GM18507 (cell line): ENCODE measurements around the gene RANBP17.
"Not testable (repeated sequence)": the region's sequence is repeated elsewhere in the genome, so short reads cannot be mapped to it uniquely, and the experiment has no call there.

Experiments used
- DNase-seq: peaks from one replicate; pipeline ENCODE4 v3.0.0; 2011; ENCODE audit warnings: low read depth; ENCODE audit not compliant: insufficient read length; ENCODE audit errors: extremely low spot score
- FAIRE-seq: peaks from 2 replicates; lab custom pipeline; 2011; peaks lifted over from hg19 to GRCh38; lab: Jason Lieb, UNC

Gene RANBP17

GRCh38 chr5:170935534-170936218 is 73.9 kb downstream of the RANBP17 start:
- not testable (repeated sequence) for DNase-seq, FAIRE-seq

- DNase-seq: no peak
- no peak for FAIRE-seq
These were observed 75.3 kb downstream of the RANBP17 start for GRCh38 chr5:170937072-170937471.

- DNase-seq (no peak), FAIRE-seq (no peak)
These were observed 76.1 kb downstream of the RANBP17 start for GRCh38 chr5:170937914-170938313.

- DNase-seq: no peak
- no peak for FAIRE-seq
These were observed 77.4 kb downstream of the RANBP17 start for GRCh38 chr5:170939178-170939577.

GRCh38 chr5:170941788-170942187 is 80.0 kb downstream of the RANBP17 start:
- FAIRE-seq (no peak), DNase-seq (no peak)

GRCh38 chr5:170945275-170945674 is 83.5 kb downstream of the RANBP17 start:
- DNase-seq (no peak), FAIRE-seq (no peak)

GRCh38 chr5:170960567-170960966 is 98.7 kb downstream of the RANBP17 start:
- DNase-seq: no peak

GRCh38 chr5:170963521-170963920 is 101.7 kb downstream of the RANBP17 start:
- no peak for DNase-seq

More at GRCh38 chr5:170960567-170960966, 98.7 kb downstream of the RANBP17 start:
- no peak for FAIRE-seq

GRCh38 chr5:170974461-170974860 is 112.6 kb downstream of the RANBP17 start:
- FAIRE-seq: no peak
- no peak for DNase-seq

More at GRCh38 chr5:170963521-170963920, 101.7 kb downstream of the RANBP17 start:
- FAIRE-seq: no peak

- not testable (repeated sequence) for FAIRE-seq, DNase-seq
These were observed 118.4 kb downstream of the RANBP17 start for GRCh38 chr5:170980261-170980660.

GRCh38 chr5:170985486-170985885 is 123.7 kb downstream of the RANBP17 start:
- FAIRE-seq (no peak), DNase-seq (no peak)

- DNase-seq (no peak), FAIRE-seq (no peak)
These were observed 124.8 kb downstream of the RANBP17 start for GRCh38 chr5:170986598-170986997.

- DNase-seq (no peak), FAIRE-seq (no peak)
These were observed 131.7 kb downstream of the RANBP17 start for GRCh38 chr5:170993476-170993875.

GRCh38 chr5:171010086-171010485 is 148.3 kb downstream of the RANBP17 start:
- FAIRE-seq: no peak
- no peak for DNase-seq

GRCh38 chr5:171010816-171011215 is 149.0 kb downstream of the RANBP17 start:
- FAIRE-seq (no peak), DNase-seq (no peak)

- DNase-seq (no peak), FAIRE-seq (no peak)
These were observed 161.7 kb downstream of the RANBP17 start for GRCh38 chr5:171023508-171023907.

- no peak for FAIRE-seq
- DNase-seq: no peak
These were observed 162.3 kb downstream of the RANBP17 start for GRCh38 chr5:171024084-171024483.

GRCh38 chr5:171029401-171029800 is 167.6 kb downstream of the RANBP17 start:
- DNase-seq: no peak
- FAIRE-seq: no peak

- DNase-seq: no peak
- FAIRE-seq: no peak
These were observed 170.2 kb downstream of the RANBP17 start for GRCh38 chr5:171031977-171032376.

- FAIRE-seq (no peak), DNase-seq (no peak)
These were observed 170.7 kb downstream of the RANBP17 start for GRCh38 chr5:171032435-171032973.

GRCh38 chr5:171041893-171042292 is 180.1 kb downstream of the RANBP17 start:
- not testable (repeated sequence) for FAIRE-seq, DNase-seq
